Mesenchymal stem cell (in vitro differentiated cells and primary cell): ENCODE data around the gene GABRR3.

Source experiments
- DNase-seq: peaks from one replicate; pipeline ENCODE4 v3.0.0-alpha.2; 2013
- H2AFZ ChIP-seq: one replicate; pipeline ENCODE4 v1.6.1; 2013; ENCODE audit warnings: low read depth, mild to moderate bottlenecking, control low read depth, inconsistent platforms, low read length, moderate library complexity
- H2AK5ac ChIP-seq: 2 replicates; pipeline ENCODE4 v1.6.1; 2013; ENCODE audit warnings: low read length, moderate library complexity, mild to moderate bottlenecking, inconsistent platforms; ENCODE audit not compliant: severe bottlenecking
- H2BK120ac ChIP-seq: one replicate; pipeline ENCODE4 v1.6.1; 2013; ENCODE audit warnings: low read depth, mild to moderate bottlenecking, inconsistent platforms, low read length, moderate library complexity
- H2BK12ac ChIP-seq, 2 experiments: one replicate each; pipeline ENCODE4 v1.6.1; 2013; ENCODE audit warnings: inconsistent platforms in 2 of 2, low read length in 2 of 2, mild to moderate bottlenecking in 2 of 2, moderate library complexity in 2 of 2, control low read depth in 1 of 2
- H2BK15ac ChIP-seq: one replicate; pipeline ENCODE4 v1.6.1; 2013; ENCODE audit warnings: mild to moderate bottlenecking, low read depth, inconsistent platforms; ENCODE audit not compliant: poor library complexity, severe bottlenecking
- H2BK5ac ChIP-seq: 2 replicates; pipeline ENCODE4 v1.6.1; 2013; ENCODE audit warnings: low read depth, mild to moderate bottlenecking, low read length, control low read depth, inconsistent platforms; ENCODE audit not compliant: poor library complexity, severe bottlenecking
- H3K14ac ChIP-seq, 2 experiments: one replicate each; pipeline ENCODE4 v1.6.1; 2013; ENCODE audit warnings: inconsistent platforms in 2 of 2, low read length in 2 of 2, control low read depth in 1 of 2, mild to moderate bottlenecking in 1 of 2, moderate library complexity in 1 of 2
- H3K18ac ChIP-seq, 2 experiments: one replicate each; pipeline ENCODE4 v1.6.1; 2013; ENCODE audit warnings: inconsistent platforms in 2 of 2, low read length in 2 of 2, control low read depth in 1 of 2, low read depth in 1 of 2, mild to moderate bottlenecking in 1 of 2
- H3K23ac ChIP-seq, 2 experiments: one replicate each; pipeline ENCODE4 v1.6.1; 2013; ENCODE audit warnings: inconsistent platforms in 2 of 2, low read length in 2 of 2, mild to moderate bottlenecking in 2 of 2, moderate library complexity in 2 of 2, control low read depth in 1 of 2
- H3K27ac ChIP-seq: 2 replicates; pipeline ENCODE4 v1.5.1; 2013; ENCODE audit warnings: mild to moderate bottlenecking, moderate library complexity, low read length, control low read depth, inconsistent platforms; ENCODE audit not compliant: poor library complexity, severe bottlenecking
- H3K27me3 ChIP-seq, 2 experiments: 2 replicates each; pipeline versions ENCODE4 v1.6.1 to v1.7.0; 2013; ENCODE audit warnings: low read length in 2 of 2, mild to moderate bottlenecking in 2 of 2, moderate library complexity in 2 of 2, control low read depth in 1 of 2, inconsistent platforms in 1 of 2; ENCODE audit not compliant: control insufficient read depth in 1 of 2, insufficient read depth in 1 of 2
- H3K36me3 ChIP-seq, 2 experiments: 2 replicates each; pipeline versions ENCODE4 v1.6.1 to v1.7.0; 2013; ENCODE audit warnings: low read length in 2 of 2, control low read depth in 1 of 2, inconsistent platforms in 1 of 2, low read depth in 1 of 2, mild to moderate bottlenecking in 1 of 2; ENCODE audit not compliant: insufficient read depth in 2 of 2, control insufficient read depth in 1 of 2
- H3K4ac ChIP-seq, 2 experiments: one replicate each; pipeline ENCODE4 v1.6.1; 2013; ENCODE audit warnings: inconsistent platforms in 2 of 2, low read length in 2 of 2, mild to moderate bottlenecking in 2 of 2, moderate library complexity in 2 of 2, control low read depth in 1 of 2, low read depth in 1 of 2
- H3K4me1 ChIP-seq: 2 replicates; pipeline ENCODE4 v1.6.1; 2013; ENCODE audit warnings: low read depth, low read length, control low read depth; ENCODE audit not compliant: control insufficient read depth, insufficient read depth
- H3K4me2 ChIP-seq: 2 replicates; pipeline ENCODE4 v1.6.1; 2013; ENCODE audit warnings: low read length, mild to moderate bottlenecking, inconsistent platforms; ENCODE audit not compliant: poor library complexity, severe bottlenecking
- H3K4me3 ChIP-seq, 2 experiments: 2 replicates each; pipeline versions ENCODE4 v1.5.1 to v1.7.0; 2013; ENCODE audit warnings: low read length in 2 of 2, mild to moderate bottlenecking in 2 of 2, control low read depth in 1 of 2, low read depth in 1 of 2; ENCODE audit not compliant: insufficient read depth in 1 of 2
- H3K79me1 ChIP-seq: replicated peaks from 2 replicates; pipeline ENCODE4 v1.6.1; 2013; ENCODE audit warnings: mild to moderate bottlenecking, control low read depth, low read length, inconsistent platforms; ENCODE audit not compliant: poor library complexity, severe bottlenecking
- H3K9ac ChIP-seq: 2 replicates; pipeline ENCODE4 v1.7.0; 2013; ENCODE audit warnings: mild to moderate bottlenecking, low read length, moderate library complexity
- H3K9me3 ChIP-seq: 2 replicates; pipeline ENCODE4 v1.7.0; 2013; ENCODE audit warnings: mild to moderate bottlenecking, low read length; ENCODE audit not compliant: control insufficient read depth
- H4K8ac ChIP-seq: one replicate; pipeline ENCODE4 v1.6.1; 2013; ENCODE audit warnings: inconsistent platforms, mild to moderate bottlenecking, low read length, moderate library complexity
- H4K91ac ChIP-seq: one replicate; pipeline ENCODE4 v1.6.1; 2013; ENCODE audit warnings: mild to moderate bottlenecking, low read length, inconsistent platforms
- WGBS: methylation state at CpG from one replicate; pipeline ENCODE4 v1.1.7; 2013; ENCODE audit warnings: mixed read lengths; 5-methylcytosine and 5-hydroxymethylcytosine counted together

Gene GABRR3

DNA sequence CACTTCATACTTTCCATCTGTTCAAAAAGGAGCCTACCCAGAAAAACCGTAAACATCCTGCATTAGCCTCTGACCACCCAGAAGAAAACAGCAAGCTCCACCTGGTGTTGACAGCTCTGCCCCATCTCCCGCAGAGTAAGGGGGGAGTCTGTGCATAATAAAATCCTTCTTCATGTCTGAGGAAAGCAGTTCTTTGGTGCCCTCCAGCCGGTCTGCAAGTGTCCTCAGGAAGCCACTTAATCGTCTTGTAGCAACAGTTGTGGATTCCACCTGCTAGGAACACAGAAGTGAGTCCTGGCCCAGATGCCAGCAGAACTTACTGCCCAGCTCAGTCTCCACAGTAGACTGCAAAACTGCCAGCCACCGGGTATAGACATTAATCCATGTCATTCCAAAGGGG lies 85.4 kb downstream of the GABRR3 start:
- WGBS = 81% methylated on average over 5 of the region's 5 CpGs
- DNase-seq = no peak
- Histone ChIP-seq H3K9me3 (no peaks in the 10 kb centered on the region), H2BK15ac (no peak overlapping the region), H2AFZ (no peak overlapping the region), H3K36me3 (peaks cover 9 to 85% of the 10 kb centered on the region in 2 experiments), H4K8ac (no peak overlapping the region), H2AK5ac (no peak overlapping the region), H3K4ac (no peak overlapping the region), H3K4me3 (no peak overlapping the region), H3K23ac (no peak overlapping the region), H2BK12ac (no peak overlapping the region), H3K27ac (no peak overlapping the region), H2BK5ac (no peak overlapping the region), H3K4me1 (no peaks in the 10 kb centered on the region), H2BK120ac (no peak overlapping the region), H4K91ac (no peak overlapping the region), H3K27me3 (no peaks in the 10 kb centered on the region), H3K14ac (no peak overlapping the region), H3K18ac (no peak overlapping the region), H3K9ac (no peak overlapping the region), H3K79me1 (no peaks in the 10 kb centered on the region), H3K4me2 (no peak overlapping the region)

DNA sequence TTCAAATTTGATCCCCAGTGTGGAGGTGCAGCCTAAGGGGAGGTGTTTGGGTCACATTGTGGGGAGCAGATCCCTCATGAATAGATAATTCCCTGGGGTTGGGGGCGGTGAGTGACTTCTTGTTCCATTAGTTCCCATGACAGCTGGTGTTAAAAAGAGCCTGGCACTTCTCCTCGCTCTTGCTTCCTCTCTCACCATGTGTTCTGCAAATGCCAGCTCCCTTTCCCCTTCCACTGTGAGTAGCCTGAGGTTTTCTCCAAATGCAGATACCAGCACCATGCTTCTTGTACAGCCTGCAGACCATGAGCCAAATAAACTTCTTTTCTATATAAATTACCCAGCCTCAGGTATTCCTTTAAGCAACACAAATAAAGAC lies 86.0 kb downstream of the GABRR3 start:
- no peak overlapping the region for H4K8ac ChIP-seq
- no peak overlapping the region for H3K9ac ChIP-seq
- H3K4ac ChIP-seq = no peak overlapping the region
- H3K14ac ChIP-seq = no peak overlapping the region
- H4K91ac ChIP-seq = no peak overlapping the region
- H3K18ac ChIP-seq = no peak overlapping the region
- H3K36me3 ChIP-seq = peaks cover 7 to 85% of the 10 kb centered on the region in 2 experiments
- no peaks in the 10 kb centered on the region for H3K9me3 ChIP-seq
- H2AK5ac ChIP-seq = no peak overlapping the region
- H3K79me1 ChIP-seq = no peaks in the 10 kb centered on the region
- no peak overlapping the region for H2BK5ac ChIP-seq
- no peak overlapping the region for H2BK120ac ChIP-seq
- no peak overlapping the region for H2BK15ac ChIP-seq
- H3K27ac ChIP-seq = no peak overlapping the region
- no peaks in the 10 kb centered on the region for H3K27me3 ChIP-seq
- no peak overlapping the region for H3K4me3 ChIP-seq
- no peak overlapping the region for H2AFZ ChIP-seq
- H3K4me1 ChIP-seq = no peaks in the 10 kb centered on the region
- H3K4me2 ChIP-seq = no peak overlapping the region
- DNase-seq = no peak
- no peak overlapping the region for H2BK12ac ChIP-seq
- H3K23ac ChIP-seq = no peak overlapping the region
- WGBS = 97% methylated on average over 2 of the region's 2 CpGs

DNA sequence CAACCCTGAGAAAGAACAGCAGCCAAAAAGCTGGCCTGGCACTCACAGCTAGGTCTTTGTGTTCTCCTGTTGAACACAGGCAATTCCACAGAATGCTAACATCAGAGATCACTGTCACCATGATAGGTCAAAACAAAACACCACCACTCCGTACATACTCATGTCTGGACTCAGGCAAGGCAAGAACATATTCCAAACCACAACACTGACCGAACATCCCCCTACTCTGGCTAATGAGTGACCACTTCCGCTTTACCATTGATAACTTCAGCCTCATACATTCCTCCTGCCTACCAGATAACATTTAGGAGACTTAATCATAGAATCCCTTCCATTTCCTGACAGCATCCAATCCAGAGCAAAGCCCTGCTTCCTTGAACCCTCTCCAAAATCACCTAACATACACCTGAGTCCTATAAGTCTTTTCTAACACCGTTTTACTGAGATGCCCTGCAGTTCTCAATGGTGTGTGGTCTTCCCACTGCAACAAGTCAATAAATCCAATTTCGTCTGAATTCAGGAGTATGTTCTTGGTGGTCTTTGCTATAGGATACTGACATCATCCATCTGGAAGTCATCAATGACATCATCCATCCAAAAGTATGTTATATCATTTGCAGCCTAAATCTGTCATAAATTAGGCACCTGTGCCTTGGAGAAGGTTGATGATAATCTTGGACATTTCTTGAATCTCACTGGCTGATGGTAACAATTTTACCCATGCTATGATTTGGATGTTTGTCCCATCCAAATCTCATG lies 86.6 kb downstream of the GABRR3 start:
- no peaks in the 10 kb centered on the region for H3K9me3 ChIP-seq
- H3K4me1 ChIP-seq = no peaks in the 10 kb centered on the region
- no peak overlapping the region for H3K23ac ChIP-seq
- no peak overlapping the region for H3K4me2 ChIP-seq
- H3K4me3 ChIP-seq = no peak overlapping the region
- H2BK5ac ChIP-seq = no peak overlapping the region
- H3K79me1 ChIP-seq = no peaks in the 10 kb centered on the region
- no peak overlapping the region for H2BK12ac ChIP-seq
- H2BK120ac ChIP-seq = no peak overlapping the region
- H3K9ac ChIP-seq = no peak overlapping the region
- H3K36me3 ChIP-seq = peaks cover 5 to 85% of the 10 kb centered on the region in 2 experiments
- no peak overlapping the region for H4K91ac ChIP-seq
- no peak overlapping the region for H2BK15ac ChIP-seq
- H3K27me3 ChIP-seq = no peaks in the 10 kb centered on the region
- no peak overlapping the region for H3K4ac ChIP-seq
- H3K14ac ChIP-seq = no peak overlapping the region
- H2AFZ ChIP-seq = no peak overlapping the region
- no peak overlapping the region for H2AK5ac ChIP-seq
- H4K8ac ChIP-seq = no peak overlapping the region
- 94% methylated on average over 4 of the region's 5 CpGs for WGBS
- H3K27ac ChIP-seq = no peak overlapping the region
- no peak for DNase-seq
- no peak overlapping the region for H3K18ac ChIP-seq

GRCh38 chr3:97942801-97943546 lies 92.1 kb downstream of the GABRR3 start:
- H2BK120ac ChIP-seq = no peak overlapping the region
- H3K4ac ChIP-seq = no peak overlapping the region
- H2BK5ac ChIP-seq = no peak overlapping the region
- H2BK12ac ChIP-seq = no peak overlapping the region
- no peak overlapping the region for H3K9ac ChIP-seq
- no peak overlapping the region for H2AFZ ChIP-seq
- DNase-seq = no peak
- H3K14ac ChIP-seq = no peak overlapping the region
- H3K23ac ChIP-seq = no peak overlapping the region
- no peaks in the 10 kb centered on the region for H3K27me3 ChIP-seq
- H3K36me3 ChIP-seq = peaks cover 0 to 87% of the 10 kb centered on the region in 2 experiments
- H3K4me3 ChIP-seq = no peak overlapping the region
- no peak overlapping the region for H3K4me2 ChIP-seq
- 95% methylated on average over 2 of the region's 4 CpGs for WGBS
- no peak overlapping the region for H3K18ac ChIP-seq
- H3K79me1 ChIP-seq = no peaks in the 10 kb centered on the region
- no peak overlapping the region for H4K8ac ChIP-seq
- H2BK15ac ChIP-seq = no peak overlapping the region
- no peak overlapping the region for H2AK5ac ChIP-seq
- no peaks in the 10 kb centered on the region for H3K4me1 ChIP-seq
- no peaks in the 10 kb centered on the region for H3K9me3 ChIP-seq
- no peak overlapping the region for H4K91ac ChIP-seq
- H3K27ac ChIP-seq = no peak overlapping the region
